Activated naive CD8-positive, alpha-beta T cell (primary cell): ENCODE results near the gene PLD5.
"Not testable (repeated sequence)": the region's sequence is repeated elsewhere in the genome, so short reads cannot be mapped to it uniquely, and the experiment has no call there.

Experiments used
- H3K27ac Mint-ChIP-seq: one replicate; pipeline ENCODE4 v1.8.0; 2021; ENCODE audit warnings: mixed read lengths
- H3K27me3 Mint-ChIP-seq: one replicate; pipeline ENCODE4 v1.8.0; 2021; ENCODE audit warnings: mixed read lengths
- H3K36me3 Mint-ChIP-seq: one replicate; pipeline ENCODE4 v1.8.0; 2021; ENCODE audit warnings: mixed read lengths
- H3K4me1 Mint-ChIP-seq: one replicate; pipeline ENCODE4 v1.8.0; 2021; ENCODE audit warnings: low read depth, mixed read lengths
- H3K4me3 Mint-ChIP-seq: one replicate; pipeline ENCODE4 v1.8.0; 2021; ENCODE audit warnings: mild to moderate bottlenecking, mixed read lengths
- H3K9me3 Mint-ChIP-seq: one replicate; pipeline ENCODE4 v1.8.0; 2021; ENCODE audit warnings: low read depth, mixed read lengths

PLD5 gene

DNA sequence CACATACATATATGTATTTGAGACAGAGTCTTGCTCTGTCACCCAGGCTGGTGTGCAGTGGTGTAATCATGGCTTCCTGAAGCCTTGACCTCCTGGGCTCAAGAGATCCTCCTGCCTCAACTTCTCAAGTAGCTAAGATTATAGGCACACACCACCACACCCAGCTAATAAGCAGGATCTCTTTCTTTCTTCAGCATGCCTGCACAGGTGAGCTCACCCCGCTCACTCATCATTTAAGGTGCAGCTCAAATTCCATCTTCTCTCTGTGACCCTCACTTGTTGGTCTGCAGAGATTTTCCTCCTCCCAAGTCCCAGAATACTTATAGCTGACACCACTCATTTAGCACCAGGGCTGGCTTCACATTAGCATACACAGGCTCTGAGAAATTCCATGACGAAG, 316.5 kb downstream of the PLD5 start:
- Mint-ChIP-seq H3K36me3 (no peaks in the 10 kb centered on the region), H3K4me1 (no peaks in the 10 kb centered on the region), H3K27me3 (peaks cover 6% of the 10 kb centered on the region), H3K4me3 (no peak overlapping the region), H3K27ac (no peak overlapping the region), H3K9me3 (peaks cover 3% of the 10 kb centered on the region)

DNA sequence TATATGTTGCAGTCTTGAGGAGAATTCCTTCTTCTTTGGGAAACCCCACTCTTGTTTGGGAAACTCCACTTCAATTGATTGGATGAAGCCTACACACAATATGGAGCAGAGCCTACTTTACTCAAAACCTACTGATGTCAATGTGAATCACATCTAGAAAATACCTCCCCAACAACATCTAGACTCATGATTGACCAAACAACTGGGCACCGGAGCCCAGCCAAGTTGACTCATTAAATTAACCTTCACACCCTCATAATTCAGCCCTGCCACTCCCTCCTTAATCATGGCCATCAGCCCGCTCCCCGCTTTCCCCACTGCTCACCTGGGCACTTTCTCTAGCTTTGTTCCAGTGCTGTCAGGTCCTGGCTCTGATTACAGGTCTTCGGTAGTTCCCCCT, 317.5 kb downstream of the PLD5 start:
- H3K9me3 Mint-ChIP-seq, result peaks cover 3% of the 10 kb centered on the region
- H3K27me3 Mint-ChIP-seq, result peaks cover 6% of the 10 kb centered on the region
- no peaks in the 10 kb centered on the region for H3K4me1 Mint-ChIP-seq
- H3K4me3 Mint-ChIP-seq, result no peak overlapping the region
- H3K27ac Mint-ChIP-seq, result no peak overlapping the region
- no peaks in the 10 kb centered on the region for H3K36me3 Mint-ChIP-seq

DNA sequence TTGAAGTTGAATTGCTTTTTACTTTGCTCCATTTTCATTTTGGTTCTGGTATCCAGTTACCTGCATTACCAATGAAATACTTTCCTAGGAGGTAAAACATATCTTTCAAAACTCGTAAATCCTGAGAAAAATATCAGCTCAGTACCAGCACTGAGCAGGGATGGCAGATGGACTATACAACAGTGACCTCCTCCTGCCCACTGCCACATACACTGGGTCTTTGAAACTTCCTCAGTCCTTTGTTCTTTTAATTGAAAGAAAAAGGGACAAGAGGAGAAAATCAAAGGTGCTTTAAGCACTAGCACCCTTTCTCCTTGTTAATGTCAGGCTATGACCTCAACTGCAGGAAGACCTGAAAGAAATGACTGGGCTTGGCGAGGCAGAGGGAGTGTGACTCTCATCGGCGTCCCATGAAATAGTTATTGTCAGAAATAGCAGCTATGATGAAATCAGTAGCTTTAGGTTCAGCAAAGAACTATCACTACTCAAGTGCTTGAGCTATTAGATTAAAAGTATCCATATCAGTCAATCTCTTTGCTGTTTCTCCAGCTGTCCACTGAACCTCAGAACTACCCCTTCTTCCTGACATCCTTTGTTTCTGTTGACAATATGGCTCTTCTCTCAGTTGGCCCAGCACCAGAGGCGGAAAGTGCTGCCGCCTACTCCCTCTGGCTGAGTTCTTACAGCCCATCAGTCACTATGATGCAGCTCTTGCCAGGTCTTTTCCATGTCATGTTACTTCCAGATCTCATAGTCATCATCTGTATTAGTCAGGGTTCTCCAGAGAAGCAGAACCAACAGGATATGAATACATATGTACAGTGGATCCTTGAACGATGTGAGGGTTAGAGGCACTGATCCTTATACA, 318.6 kb downstream of the PLD5 start:
- H3K27me3 Mint-ChIP-seq, result peaks cover 6% of the 10 kb centered on the region
- H3K4me1 Mint-ChIP-seq, result no peaks in the 10 kb centered on the region
- no peaks in the 10 kb centered on the region for H3K36me3 Mint-ChIP-seq
- no peak overlapping the region for H3K4me3 Mint-ChIP-seq
- H3K9me3 Mint-ChIP-seq, result peaks cover 3% of the 10 kb centered on the region
- no peak overlapping the region for H3K27ac Mint-ChIP-seq

DNA sequence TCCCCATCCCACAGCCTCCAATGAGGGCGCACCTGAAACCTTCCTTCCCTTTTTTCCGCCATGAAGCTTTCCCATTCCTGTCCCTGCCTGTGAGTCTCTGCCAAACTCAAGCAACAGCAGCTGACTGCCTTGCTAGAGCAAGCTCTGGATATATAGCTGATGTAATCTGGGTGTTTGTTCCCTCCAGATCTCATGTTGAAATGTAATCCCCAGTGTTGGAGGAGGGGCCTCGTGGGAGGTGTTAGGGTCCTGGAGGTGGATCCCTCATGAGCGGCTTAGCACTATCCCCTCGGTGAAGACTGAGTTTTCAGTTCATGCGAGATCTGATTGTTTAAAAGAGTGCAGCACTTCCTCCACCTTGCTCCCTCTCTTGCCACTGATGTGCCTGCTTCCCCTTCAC, 321.2 kb downstream of the PLD5 start:
- Mint-ChIP-seq H3K27me3 (peaks cover 3% of the 10 kb centered on the region), H3K36me3 (no peaks in the 10 kb centered on the region), H3K9me3 (peaks cover 3% of the 10 kb centered on the region), H3K27ac (no peak overlapping the region), H3K4me1 (no peaks in the 10 kb centered on the region), H3K4me3 (no peak overlapping the region)

DNA sequence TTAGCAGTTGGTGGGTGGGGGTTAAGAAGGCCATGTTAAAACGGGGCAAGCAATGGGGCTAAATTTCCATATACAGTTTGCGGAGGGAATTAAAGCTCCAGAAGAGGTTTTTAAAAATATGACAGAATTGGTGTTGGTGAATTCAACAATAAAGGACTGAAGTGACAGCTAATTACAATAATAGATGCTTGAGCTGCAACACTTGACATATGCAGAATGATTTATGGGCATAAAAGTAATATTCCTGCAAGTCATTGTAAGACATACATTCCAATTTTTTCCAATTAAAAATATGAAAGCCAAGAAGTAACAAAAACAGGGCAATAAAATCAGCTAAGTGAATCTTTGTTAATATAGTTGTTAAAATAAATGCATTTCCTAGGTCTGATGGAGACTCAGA, 323.4 kb downstream of the PLD5 start:
- Mint-ChIP-seq H3K27me3 (no peaks in the 10 kb centered on the region), H3K4me1 (no peaks in the 10 kb centered on the region), H3K36me3 (no peaks in the 10 kb centered on the region), H3K27ac (no peak overlapping the region), H3K4me3 (no peak overlapping the region), H3K9me3 (no peaks in the 10 kb centered on the region)

DNA sequence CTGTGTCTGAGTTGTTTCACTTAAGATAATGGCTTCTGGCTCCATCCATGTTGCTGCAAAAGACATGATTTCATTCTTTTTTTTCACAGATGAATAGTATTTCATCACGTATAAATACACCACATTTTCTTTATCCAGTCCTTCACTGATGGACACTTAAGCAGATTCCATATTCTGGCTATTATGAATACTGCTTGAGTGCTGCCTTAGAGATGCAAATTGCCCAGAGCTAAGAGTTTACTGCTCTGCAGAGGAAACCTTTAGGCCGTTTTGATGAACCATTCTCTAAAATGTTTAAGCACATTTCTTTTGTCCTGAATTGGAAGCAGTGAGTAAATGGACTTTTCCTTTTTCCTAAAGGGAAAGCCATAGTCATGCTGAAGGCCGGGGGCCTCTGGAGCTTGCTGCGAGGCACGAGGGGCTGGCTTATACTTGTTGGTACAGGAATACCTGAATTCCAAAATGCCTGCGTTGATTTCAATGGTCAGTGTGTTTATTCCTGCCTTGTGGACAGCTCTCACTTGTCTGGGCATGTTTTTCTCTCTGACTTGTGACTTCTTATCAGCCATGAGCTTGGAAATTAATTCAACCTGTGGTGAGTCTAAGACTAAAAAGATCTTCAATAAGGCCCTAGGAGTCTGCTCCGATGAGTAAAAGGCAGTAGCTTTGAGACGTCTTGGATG, 324.6 kb downstream of the PLD5 start:
- Mint-ChIP-seq H3K4me1 (no peaks in the 10 kb centered on the region), H3K27me3 (no peaks in the 10 kb centered on the region), H3K27ac (no peak overlapping the region), H3K4me3 (no peak overlapping the region), H3K36me3 (no peaks in the 10 kb centered on the region), H3K9me3 (no peaks in the 10 kb centered on the region)

DNA sequence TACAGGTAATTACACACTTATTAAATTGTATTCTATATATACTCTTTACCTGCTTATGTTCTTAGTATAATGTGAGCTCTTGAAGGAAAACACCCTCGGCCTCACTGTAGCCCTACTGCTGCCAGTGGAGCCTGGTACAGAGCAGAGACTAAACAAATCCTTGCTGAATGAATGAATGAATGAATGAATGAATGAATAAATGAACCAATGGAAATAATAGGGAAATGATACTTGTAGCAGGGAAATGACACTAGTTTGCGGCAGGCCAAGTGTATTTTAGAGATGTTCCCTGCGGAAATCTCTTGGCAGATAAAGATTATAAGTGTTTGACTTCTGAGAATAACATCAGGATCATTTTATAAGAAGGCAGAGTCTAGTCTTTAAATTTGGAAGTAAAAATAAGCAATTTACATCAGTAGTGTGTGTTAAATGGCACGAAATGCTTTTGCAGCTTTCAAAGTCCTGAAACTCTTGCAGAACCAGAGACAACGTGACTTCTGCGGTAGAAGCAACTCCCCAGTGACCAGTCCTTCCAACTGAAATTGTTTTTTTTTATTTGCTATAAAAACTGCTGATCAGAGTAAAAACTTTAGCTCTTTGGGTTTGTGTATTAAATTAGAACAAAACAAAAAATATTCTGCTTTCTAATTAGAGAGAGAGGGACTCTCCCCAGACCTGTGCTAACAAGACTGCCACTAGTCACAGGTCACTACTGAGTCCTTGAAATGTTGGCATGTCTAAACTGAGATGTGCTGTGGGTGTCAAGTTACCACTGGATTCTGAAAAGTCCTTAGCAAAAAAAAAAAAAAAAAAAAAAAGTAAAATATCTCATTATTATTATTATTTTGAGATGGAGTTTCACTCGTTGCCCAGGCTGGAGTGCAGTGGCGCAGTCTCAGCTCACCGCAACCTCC, 326.3 kb downstream of the PLD5 start:
- Mint-ChIP-seq H3K4me3 (no peak overlapping the region), H3K27ac (no peak overlapping the region), H3K4me1 (no peaks in the 10 kb centered on the region), H3K27me3 (no peaks in the 10 kb centered on the region), H3K36me3 (no peaks in the 10 kb centered on the region), H3K9me3 (no peaks in the 10 kb centered on the region)

DNA sequence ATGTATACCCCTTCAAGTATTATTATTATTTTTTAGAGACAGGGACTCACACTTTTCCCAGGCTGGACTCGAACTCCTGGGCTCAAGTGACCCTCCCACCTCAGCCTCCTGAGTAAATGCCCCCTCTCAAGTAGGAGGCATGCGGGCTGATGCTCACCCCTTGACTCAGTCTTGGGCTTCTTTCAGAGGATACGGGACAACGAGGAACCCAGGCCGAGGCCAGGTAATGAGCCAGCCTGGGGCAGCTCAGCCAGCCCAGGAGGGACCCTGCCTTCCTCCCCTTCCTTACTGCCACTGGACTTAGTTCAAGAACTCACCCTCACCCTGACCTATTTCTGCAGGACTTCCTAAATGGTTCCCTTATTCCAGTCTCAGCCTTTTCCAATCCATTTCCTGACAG, 327.6 kb downstream of the PLD5 start:
- H3K36me3 Mint-ChIP-seq, result no peaks in the 10 kb centered on the region
- no peaks in the 10 kb centered on the region for H3K27me3 Mint-ChIP-seq
- no peak overlapping the region for H3K27ac Mint-ChIP-seq
- H3K9me3 Mint-ChIP-seq, result no peaks in the 10 kb centered on the region
- H3K4me3 Mint-ChIP-seq, result no peak overlapping the region
- H3K4me1 Mint-ChIP-seq, result no peaks in the 10 kb centered on the region

DNA sequence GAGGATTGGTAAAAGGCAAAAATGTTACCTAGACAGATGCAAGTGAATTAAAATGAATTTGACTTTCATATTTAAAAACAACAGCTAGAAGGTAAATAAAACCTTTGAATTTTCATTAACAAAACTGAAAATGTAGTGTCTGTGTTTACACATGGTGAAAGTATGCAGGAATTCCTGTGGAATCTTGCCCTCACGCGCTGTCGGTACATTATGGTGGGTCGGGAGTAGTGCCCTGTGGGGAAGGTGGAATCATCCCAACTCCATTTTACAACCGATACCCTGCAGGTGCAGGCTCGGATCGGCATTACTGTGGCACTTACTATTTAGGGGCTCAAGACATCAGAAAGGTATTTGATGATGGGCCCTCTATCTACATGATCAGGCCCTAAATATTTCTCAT, 328.4 kb downstream of the PLD5 start:
- no peak overlapping the region for H3K4me3 Mint-ChIP-seq
- no peaks in the 10 kb centered on the region for H3K4me1 Mint-ChIP-seq
- H3K9me3 Mint-ChIP-seq, result no peaks in the 10 kb centered on the region
- H3K27me3 Mint-ChIP-seq, result no peaks in the 10 kb centered on the region
- no peak overlapping the region for H3K27ac Mint-ChIP-seq
- no peaks in the 10 kb centered on the region for H3K36me3 Mint-ChIP-seq

DNA sequence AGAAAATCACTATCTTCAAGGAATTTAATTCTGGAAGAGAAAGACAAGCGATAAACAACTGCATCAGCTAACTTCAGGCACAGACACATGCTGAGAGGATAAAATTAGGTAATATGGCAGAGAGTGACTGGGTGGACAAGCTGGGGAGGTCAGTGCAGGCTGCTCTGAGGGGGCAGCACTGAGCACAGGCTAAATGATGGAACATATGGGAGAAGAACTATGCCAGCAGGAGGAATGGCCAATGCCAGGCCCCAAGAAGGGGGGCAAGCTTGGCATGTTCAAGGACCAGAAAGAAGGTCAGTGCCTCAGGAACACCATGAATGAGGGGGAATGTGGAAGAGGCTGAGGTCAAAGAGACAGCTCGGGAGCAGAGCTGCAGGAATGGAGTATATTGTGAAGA, 334.9 kb downstream of the PLD5 start:
- Mint-ChIP-seq H3K36me3 (no peaks in the 10 kb centered on the region), H3K27me3 (peaks cover 7% of the 10 kb centered on the region), H3K27ac (no peak overlapping the region), H3K4me3 (no peak overlapping the region), H3K9me3 (no peaks in the 10 kb centered on the region), H3K4me1 (no peaks in the 10 kb centered on the region)

DNA sequence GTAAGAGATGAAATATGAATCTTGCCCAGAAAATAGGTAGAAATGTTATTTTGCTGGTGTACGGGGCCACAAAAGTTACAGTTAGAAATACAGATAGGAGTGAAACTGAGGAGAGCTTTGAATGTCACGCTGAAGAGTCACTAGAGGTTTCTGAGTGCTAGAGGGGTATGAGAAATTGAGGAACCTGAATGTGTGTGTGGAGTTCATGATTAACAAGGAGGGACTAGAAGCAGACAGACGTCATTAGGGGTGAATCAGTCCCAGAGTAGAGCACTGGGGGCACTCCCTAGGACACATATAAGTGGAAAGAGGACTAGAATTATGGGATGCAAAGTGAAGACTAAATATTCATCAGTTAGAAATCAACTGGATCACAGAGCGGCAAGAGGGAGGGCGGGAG, 336.7 kb downstream of the PLD5 start:
- H3K4me1 Mint-ChIP-seq, result no peaks in the 10 kb centered on the region
- no peaks in the 10 kb centered on the region for H3K36me3 Mint-ChIP-seq
- H3K27ac Mint-ChIP-seq, result no peak overlapping the region
- no peaks in the 10 kb centered on the region for H3K9me3 Mint-ChIP-seq
- no peak overlapping the region for H3K4me3 Mint-ChIP-seq
- peaks cover 7% of the 10 kb centered on the region for H3K27me3 Mint-ChIP-seq

DNA sequence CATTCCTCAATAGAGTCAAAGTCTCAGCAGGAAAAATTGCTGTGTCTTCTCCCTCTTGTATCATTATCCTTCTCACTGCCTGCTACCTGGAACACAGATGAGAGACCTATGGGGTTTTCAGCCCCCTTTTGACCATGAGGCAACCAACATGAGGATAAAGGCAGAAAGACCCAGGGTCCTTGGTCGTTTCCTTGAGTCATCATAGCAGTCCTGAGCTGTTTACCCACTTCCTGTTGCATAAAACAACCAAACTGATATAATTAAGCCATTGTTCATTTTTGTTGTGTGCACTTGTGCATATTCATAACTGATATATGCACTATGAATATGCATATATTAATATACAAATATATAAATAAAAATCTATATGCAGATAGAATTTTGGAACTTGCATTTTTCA, 337.3 kb downstream of the PLD5 start:
- no peaks in the 10 kb centered on the region for H3K4me1 Mint-ChIP-seq
- H3K27ac Mint-ChIP-seq, result no peak overlapping the region
- peaks cover 7% of the 10 kb centered on the region for H3K27me3 Mint-ChIP-seq
- no peak overlapping the region for H3K4me3 Mint-ChIP-seq
- H3K9me3 Mint-ChIP-seq, result no peaks in the 10 kb centered on the region
- no peaks in the 10 kb centered on the region for H3K36me3 Mint-ChIP-seq

DNA sequence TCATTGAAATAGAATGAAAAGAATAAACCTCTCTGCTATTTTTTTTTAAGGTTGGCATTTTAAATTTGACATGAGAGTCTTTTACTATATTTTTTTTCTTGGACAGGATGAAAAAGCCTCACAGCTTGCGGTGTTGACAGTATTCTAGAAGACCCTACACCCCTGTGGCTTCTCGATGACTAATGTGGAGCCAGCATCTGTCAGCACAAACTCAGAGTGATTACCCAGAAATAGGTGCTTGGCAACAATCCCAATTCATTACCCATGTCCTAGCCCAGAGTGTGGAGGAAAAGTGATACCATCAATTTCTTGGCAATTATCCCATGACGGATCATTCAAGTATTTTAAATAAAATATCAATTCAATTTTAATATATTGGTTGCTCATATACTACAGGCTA, 338.8 kb downstream of the PLD5 start:
- Mint-ChIP-seq H3K27me3 (peaks cover 7% of the 10 kb centered on the region), H3K4me3 (no peak overlapping the region), H3K4me1 (no peaks in the 10 kb centered on the region), H3K36me3 (no peaks in the 10 kb centered on the region), H3K27ac (no peak overlapping the region), H3K9me3 (no peaks in the 10 kb centered on the region)

DNA sequence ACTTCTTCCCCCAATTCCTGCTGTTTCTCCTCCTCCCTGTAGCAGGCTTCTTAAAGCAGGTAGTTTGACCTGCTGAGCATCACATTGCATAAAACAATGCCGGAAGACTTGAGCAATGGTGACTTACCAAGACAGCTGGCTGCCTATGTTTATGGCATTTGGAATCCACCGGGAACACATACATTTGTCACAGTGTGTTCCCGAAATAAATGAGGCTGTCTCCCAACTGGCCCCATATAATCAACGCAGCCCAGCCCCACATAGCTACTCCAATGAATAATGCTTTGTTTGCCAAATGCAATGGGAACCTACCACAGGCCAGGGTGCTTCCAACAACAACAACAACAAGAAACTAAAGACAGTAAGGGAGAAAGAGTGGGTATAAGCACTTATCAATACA, 339.5 kb downstream of the PLD5 start:
- Mint-ChIP-seq H3K4me1 (no peaks in the 10 kb centered on the region), H3K27ac (no peak overlapping the region), H3K9me3 (no peaks in the 10 kb centered on the region), H3K36me3 (no peaks in the 10 kb centered on the region), H3K27me3 (peaks cover 7% of the 10 kb centered on the region), H3K4me3 (no peak overlapping the region)

DNA sequence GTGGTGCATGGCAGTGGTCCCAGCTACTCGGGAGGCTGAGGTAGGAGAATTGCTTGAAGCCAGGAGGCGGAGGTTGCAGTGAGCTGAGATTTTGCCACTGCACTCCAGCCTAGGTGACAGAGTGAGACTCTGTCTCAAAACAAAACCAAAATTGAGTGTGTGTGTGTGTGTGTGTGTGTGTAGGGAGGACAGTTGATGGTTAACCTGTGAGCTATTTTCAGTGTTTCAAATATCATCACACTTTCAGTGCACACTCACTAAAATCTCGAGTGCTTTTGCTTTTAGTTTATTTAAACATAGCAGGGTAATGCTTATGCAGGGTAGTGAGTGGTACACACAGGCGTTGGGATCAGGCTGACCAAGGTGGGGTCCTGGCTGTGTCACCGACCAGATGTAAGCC, 344.7 kb downstream of the PLD5 start:
- not testable (repeated sequence) for H3K4me1 Mint-ChIP-seq, H3K27me3 Mint-ChIP-seq, H3K36me3 Mint-ChIP-seq, H3K4me3 Mint-ChIP-seq, H3K9me3 Mint-ChIP-seq, H3K27ac Mint-ChIP-seq
